Endothelial cell of umbilical vein (primary cell): ENCODE measurements around the gene PITPNB.

Experiments used
- CTCF ChIP-seq, 2 donors: IDR thresholded peaks; 1 replicate in 1 of 2; 2 replicates in 1 of 2; pipeline ENCODE4 v1.5.1; 2011; ENCODE audit warnings: low read length in 2 of 2, mild to moderate bottlenecking in 2 of 2, moderate library complexity in 2 of 2, control low read depth in 1 of 2, inconsistent platforms in 1 of 2, low read depth in 1 of 2; ENCODE audit not compliant: insufficient read depth in 1 of 2; ENCODE audit errors: extremely low read depth in 1 of 2
- EZH2 ChIP-seq: IDR thresholded peaks from 2 replicates; pipeline ENCODE4 v1.6.1; 2012; ENCODE audit warnings: borderline replicate concordance, low read depth, mild to moderate bottlenecking, moderate library complexity, low read length, inconsistent platforms; ENCODE audit not compliant: severe bottlenecking
- GATA2 ChIP-seq: IDR thresholded peaks from 2 replicates; pipeline ENCODE4 v1.7.0; 2011; ENCODE audit warnings: low read depth, mild to moderate bottlenecking, moderate library complexity, mixed read lengths, low read length; ENCODE audit not compliant: insufficient read length, insufficient read depth
- JUN ChIP-seq: IDR thresholded peaks from 2 replicates; pipeline ENCODE4 v1.6.1; 2011; ENCODE audit warnings: borderline replicate concordance, low read depth; ENCODE audit not compliant: insufficient read length, insufficient read depth
- MYC ChIP-seq: IDR thresholded peaks from one replicate; pipeline ENCODE4 v1.6.1; 2011; ENCODE audit warnings: mild to moderate bottlenecking, low read depth, low read length
- POLR2A ChIP-seq: IDR thresholded peaks from 2 replicates; pipeline ENCODE4 v1.6.1; 2012; ENCODE audit warnings: low read depth, mild to moderate bottlenecking, control low read depth, low read length
- POLR2AphosphoS5 ChIP-seq: IDR thresholded peaks from 2 replicates; pipeline ENCODE4 v1.6.1; 2012; ENCODE audit warnings: low read depth, mild to moderate bottlenecking, control low read depth, low read length, moderate library complexity; ENCODE audit not compliant: insufficient read depth
- TF ChIP-seq, protein P1 (sequence below): IDR thresholded peaks from 2 replicates; pipeline ENCODE4 v1.6.1; 2011; ENCODE audit not compliant: insufficient read depth, insufficient read length

DNA sequence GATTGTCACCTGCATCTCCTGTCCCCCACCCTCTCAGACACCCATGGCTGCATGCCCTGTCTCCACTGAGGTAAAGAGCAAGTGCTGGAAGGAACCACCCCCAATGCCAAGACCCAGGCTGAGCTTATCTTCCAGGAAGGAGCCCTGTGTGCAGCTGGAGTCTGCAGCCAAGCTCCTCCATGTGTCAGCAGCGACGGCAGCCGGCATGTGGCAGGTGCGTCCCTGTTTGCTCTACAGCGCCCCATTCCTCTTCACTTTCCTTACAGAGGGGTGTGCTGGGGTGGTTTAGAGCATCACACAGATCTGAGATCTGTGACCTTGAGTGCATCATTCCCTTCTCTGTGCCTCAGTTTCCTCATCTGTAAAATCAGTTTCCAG, 109.8 kb downstream of the PITPNB start:
- TF ChIP-seq CTCF (IDR thresholded peaks at IDR 0.05; ENCODE audit: extremely low read depth in 1 of 2, insufficient read depth in 1 of 2, low read depth in 1 of 2, low read length in 2 of 2) (no peak), EZH2 (no peak), POLR2A (no peak), POLR2AphosphoS5 (no peak), GATA2 (no peak), MYC (no peak), JUN (no peak)
- TF ChIP-seq, protein P1, sequence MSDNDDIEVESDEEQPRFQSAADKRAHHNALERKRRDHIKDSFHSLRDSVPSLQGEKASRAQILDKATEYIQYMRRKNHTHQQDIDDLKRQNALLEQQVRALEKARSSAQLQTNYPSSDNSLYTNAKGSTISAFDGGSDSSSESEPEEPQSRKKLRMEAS: no peak
